GM20000 (cell line): ENCODE measurements around the gene HDAC3.
"Not testable (repeated sequence)": the region's sequence is repeated elsewhere in the genome, so short reads cannot be mapped to it uniquely, and the experiment has no call there.

ENCODE experiments used
- DNase-seq: peaks from one replicate; pipeline ENCODE4 v3.0.0; 2012; ENCODE audit warnings: low spot score
- TF ChIP-seq, protein P1 (sequence below): IDR thresholded peaks from 2 replicates; pipeline ENCODE4 v1.5.1; 2012; ENCODE audit warnings: mild to moderate bottlenecking, control low read depth; ENCODE audit errors: extremely low read depth, missing control alignments

The HDAC3 gene

DNA sequence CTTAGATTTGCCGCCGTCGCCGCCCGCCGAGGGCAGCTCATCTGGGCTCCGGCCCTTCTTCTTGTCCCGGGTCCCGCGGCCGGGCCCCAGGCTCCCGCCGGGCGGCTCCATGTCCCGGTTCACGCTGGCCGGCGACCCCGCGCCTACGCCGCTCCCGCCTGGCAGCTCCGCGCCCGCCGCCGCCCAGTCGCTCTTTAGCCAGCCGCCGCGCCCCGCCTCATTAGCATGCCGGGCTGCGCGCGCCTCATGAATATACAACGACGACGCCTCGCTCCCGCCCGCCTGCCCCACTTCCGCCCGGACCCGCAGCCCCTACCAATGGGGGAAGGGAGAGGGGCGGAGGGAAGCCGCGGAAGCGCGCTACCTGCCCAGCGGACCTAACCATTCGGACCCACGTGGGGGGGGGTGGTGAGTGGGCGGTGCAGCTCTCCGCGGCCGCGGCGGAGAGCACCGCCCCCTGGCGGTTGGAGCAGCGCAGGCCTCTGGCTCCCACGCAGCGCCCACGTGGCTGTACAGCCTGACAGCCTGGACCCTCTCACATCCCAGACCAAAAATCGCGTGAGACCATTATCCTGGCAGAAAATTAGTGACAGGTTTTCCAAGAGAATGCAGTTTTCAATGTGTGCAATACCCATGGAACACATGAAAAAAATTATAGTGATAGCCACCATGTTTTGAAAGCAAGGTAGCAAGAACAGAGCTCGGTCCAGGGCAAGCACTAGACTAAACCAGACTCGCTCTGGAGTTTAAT lies 17.7 kb downstream of the HDAC3 start, which contains the start of gene DIAPH1:
TSS of gene DIAPH1 (minus strand) at position 197 of the 751 bp plus-strand sequence. CDS start at position 111, 86 bp downstream.
- TF ChIP-seq, protein P1, sequence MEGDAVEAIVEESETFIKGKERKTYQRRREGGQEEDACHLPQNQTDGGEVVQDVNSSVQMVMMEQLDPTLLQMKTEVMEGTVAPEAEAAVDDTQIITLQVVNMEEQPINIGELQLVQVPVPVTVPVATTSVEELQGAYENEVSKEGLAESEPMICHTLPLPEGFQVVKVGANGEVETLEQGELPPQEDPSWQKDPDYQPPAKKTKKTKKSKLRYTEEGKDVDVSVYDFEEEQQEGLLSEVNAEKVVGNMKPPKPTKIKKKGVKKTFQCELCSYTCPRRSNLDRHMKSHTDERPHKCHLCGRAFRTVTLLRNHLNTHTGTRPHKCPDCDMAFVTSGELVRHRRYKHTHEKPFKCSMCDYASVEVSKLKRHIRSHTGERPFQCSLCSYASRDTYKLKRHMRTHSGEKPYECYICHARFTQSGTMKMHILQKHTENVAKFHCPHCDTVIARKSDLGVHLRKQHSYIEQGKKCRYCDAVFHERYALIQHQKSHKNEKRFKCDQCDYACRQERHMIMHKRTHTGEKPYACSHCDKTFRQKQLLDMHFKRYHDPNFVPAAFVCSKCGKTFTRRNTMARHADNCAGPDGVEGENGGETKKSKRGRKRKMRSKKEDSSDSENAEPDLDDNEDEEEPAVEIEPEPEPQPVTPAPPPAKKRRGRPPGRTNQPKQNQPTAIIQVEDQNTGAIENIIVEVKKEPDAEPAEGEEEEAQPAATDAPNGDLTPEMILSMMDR = peak; percentile 86
- peak; percentile 96 for DNase-seq

DNA sequence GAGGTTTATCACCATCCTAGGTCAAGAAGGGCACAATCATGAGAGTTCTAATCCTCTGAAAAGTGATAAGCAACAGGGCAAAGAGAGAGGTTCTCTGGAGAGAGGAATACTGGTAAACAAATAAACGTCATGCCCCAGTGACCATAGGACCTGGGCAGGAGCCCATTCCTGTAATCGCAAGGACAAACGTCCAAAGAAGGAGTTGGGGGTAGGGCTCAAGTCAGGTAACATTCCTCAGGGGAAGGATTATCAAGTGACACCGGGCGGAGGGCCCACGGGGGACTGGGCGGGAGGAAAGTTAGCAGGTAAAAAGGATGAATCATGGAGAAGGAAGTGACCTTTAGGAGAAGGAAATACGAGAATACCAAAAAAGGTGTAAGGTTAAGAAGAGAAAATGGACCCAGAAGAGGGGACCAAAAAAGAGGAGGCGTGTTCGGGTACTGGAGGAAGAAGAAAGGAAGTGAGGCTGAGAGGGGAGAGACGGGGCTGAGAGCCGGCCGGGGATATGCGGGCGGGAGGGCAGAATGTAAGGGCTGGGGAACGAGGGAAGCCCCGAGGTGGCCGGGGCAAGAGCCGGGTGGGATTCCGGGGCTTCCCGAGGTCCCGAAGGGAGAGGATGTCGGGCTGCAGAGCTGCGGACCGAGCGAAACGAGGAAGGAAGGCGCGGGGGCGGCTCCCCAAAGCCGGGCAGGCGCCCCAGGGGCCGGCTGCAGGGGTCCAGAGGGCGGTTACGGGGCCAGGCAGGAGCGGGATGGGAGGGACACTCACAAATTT lies 18.4 kb downstream of the HDAC3 start:
- DNase-seq = peak; percentile 57
- TF ChIP-seq, protein P1 = no peak

DNA sequence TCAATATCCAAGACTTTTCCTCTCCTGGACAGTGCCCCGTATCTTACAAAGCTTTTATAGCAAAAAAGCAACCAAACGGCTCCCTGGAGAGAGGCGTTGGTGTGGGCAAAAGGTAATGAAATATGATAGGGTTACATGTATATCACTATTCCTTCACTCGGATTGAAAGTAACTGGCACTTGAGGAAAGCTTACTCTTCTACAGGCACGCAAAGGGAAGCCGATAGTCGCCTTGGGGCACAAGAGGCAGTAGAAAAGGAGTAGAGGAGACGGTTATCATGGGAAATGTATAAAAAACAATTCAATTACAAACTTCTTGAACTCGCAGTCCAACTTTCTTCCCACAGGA lies 19.0 kb downstream of the HDAC3 start:
- no peak for DNase-seq
- TF ChIP-seq, protein P1 = no peak

DNA sequence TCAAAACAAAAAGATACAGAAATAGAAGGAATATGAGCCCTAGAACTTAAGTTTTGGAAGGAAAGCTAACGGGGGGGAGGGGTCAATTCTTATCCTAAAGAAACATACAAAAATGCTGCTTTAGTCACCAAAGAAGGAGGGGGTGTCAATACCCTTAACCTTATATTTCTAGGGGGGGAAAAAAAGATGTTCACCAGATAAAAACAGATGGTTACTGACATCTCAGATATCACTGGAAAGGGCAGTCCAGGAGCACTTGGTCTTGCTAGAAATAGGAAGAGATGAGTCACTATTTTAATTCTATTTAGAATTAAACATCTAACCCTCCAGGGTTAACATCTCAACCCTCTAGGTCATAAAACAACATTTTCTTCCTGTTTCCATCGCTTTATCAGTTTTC lies 19.5 kb downstream of the HDAC3 start:
- no peak for DNase-seq
- TF ChIP-seq, protein P1 = no peak

DNA sequence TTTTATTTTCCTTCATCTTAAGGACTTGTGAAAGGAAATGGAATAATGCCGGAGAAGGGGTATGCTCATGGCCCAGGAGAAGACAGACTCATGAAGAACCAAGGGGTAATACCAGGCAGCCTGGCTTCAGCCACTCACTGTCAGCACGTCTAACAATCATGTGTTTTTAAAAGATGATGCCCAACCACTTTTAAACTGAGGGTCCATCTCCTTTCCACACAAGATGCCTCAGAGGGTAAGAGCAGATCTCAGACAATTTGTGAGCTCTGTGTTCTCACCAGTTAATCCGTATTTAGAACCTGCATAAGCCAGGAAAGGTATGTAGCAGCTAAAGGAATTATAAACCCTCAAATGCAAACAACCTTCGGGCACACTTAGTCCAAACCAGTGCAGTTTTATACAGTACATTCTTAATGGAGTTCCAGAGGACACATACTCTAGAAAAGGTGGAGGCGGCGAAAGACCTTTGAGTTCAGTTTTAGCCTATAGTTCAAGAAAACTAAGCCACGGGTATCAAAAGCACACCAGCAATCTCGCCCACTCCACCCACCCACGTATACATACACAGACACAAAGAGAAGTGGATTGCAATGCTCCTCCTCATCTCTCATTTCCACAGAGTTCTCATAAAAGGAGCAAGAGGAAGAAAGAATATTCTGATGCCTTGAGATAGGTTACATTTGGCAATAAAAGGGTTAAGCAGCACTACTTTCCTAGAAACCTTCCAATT lies 20.5 kb downstream of the HDAC3 start:
- no peak for DNase-seq
- TF ChIP-seq, protein P1 = no peak

DNA sequence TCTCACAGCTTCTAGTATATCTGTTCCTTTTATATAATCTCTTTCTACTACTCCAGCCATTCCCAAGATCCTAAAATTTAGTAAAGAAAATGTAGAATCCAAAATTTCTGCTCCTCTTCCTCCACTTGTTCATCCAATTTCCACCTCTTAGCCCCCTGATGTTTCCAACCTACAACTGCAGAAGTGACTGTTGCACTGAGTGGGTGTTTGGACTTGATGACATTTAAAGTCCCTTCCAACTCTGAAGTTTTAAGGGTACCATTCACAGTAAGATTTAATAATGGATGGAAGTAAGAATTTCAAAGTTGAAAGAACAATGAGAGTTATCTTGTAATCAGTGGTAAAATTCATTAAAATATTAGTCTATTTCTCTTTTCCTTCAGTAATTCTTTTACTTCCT lies 23.3 kb downstream of the HDAC3 start:
- TF ChIP-seq, protein P1 = no peak
- no peak for DNase-seq

DNA sequence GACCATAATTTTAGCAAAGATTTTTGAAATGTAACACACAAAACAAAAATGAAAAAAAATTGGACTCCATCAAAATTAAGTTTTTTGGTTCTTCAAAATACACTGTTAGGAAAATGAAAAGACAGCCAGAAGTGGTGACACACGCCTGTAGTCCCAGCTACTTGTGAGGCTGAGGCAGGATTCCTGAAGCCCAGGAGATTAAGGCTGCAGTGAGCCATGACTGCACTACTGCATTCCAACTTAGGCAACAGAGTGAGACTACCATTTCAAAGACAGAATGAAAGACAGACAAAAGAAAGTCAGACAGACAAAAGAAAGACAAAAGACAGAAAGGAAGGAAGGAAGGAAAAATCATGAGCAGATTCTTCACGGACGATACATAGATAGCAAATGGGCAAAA lies 25.4 kb downstream of the HDAC3 start:
- DNase-seq = no peak
- TF ChIP-seq, protein P1 = no peak

DNA sequence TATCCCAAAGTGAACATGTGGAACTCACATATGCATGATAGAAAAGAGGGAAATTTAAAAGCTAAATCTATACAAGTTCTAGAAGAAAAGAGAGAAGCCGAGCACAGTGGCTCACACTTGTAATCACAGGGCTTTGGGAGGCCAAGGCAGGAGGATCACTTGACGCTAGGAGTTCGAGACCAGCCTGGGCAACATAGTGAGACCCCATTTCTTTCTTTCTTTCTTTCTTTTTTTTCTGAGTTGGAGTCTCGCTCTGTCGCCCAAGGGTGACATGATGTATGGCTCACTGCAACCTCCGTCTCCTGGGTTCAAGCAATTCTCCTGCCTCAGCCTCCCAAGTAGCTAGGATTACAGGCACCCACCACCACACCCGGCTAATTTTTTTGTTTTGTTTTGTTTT lies 26.7 kb downstream of the HDAC3 start:
- not testable (repeated sequence) for DNase-seq
